Liver (tissue), 9 donors: ENCODE data around the gene CSNK1D. TPM values are rescaled to one million over a fixed set of nuclear protein-coding genes. Genes with fewer than 3 reads are reported as not detected.

ENCODE experiments used
- DNase-seq: peaks from one replicate; pipeline ENCODE4 v3.0.0-alpha.2; 2017; ENCODE audit warnings: low spot score
- H3K27ac ChIP-seq, 2 donors: one replicate each; pipeline ENCODE4 v1.7.0; 2013; ENCODE audit warnings: inconsistent platforms in 2 of 2, low read length in 2 of 2, control low read depth in 1 of 2, low read depth in 1 of 2, mild to moderate bottlenecking in 1 of 2
- H3K27me3 ChIP-seq, 4 donors: one replicate each; pipeline versions ENCODE4 v1.6.1 to v1.7.0; 2013; ENCODE audit warnings: low read length in 3 of 4, inconsistent platforms in 1 of 4, mild to moderate bottlenecking in 1 of 4, moderate library complexity in 1 of 4; ENCODE audit not compliant: control insufficient read depth in 4 of 4, insufficient read depth in 4 of 4
- H3K36me3 ChIP-seq, 4 donors: one replicate each; pipeline versions ENCODE4 v1.6.1 to v1.7.0; 2013; ENCODE audit warnings: low read length in 3 of 4, mild to moderate bottlenecking in 3 of 4, low read depth in 1 of 4, moderate library complexity in 1 of 4; ENCODE audit not compliant: control insufficient read depth in 4 of 4, insufficient read depth in 3 of 4
- H3K4me1 ChIP-seq, 4 donors: one replicate each; pipeline versions ENCODE4 v1.6.1 to v1.7.0; 2013; ENCODE audit warnings: low read length in 3 of 4, mild to moderate bottlenecking in 3 of 4, moderate library complexity in 1 of 4; ENCODE audit not compliant: control insufficient read depth in 4 of 4, insufficient read depth in 4 of 4
- H3K4me3 ChIP-seq, 3 donors: one replicate each; pipeline versions ENCODE4 v1.6.1 to v1.7.0; 2013; ENCODE audit warnings: low read length in 3 of 3, control low read depth in 1 of 3, low read depth in 1 of 3, mild to moderate bottlenecking in 1 of 3
- H3K9ac ChIP-seq, 2 donors: one replicate each; pipeline ENCODE4 v1.7.0; 2013; ENCODE audit warnings: low read length in 2 of 2, mild to moderate bottlenecking in 2 of 2, moderate library complexity in 2 of 2, control low read depth in 1 of 2, low read depth in 1 of 2
- H3K9me3 ChIP-seq, 4 donors: one replicate each; pipeline versions ENCODE4 v1.6.1 to v1.7.0; 2013; ENCODE audit warnings: low read length in 3 of 4; ENCODE audit not compliant: control insufficient read depth in 4 of 4
- EGR1 ChIP-seq, 2 donors: IDR thresholded peaks; 2 replicates each; pipeline ENCODE4 v1.6.1; 2016 to 2018; ENCODE audit warnings: antibody characterized with exemption in 2 of 2, low read depth in 2 of 2
- FOXA1 ChIP-seq: IDR thresholded peaks from 2 replicates; pipeline ENCODE4 v1.6.1; 2016; ENCODE audit warnings: antibody characterized with exemption
- FOXA2 ChIP-seq: IDR thresholded peaks from 2 replicates; pipeline ENCODE4 v1.6.1; 2016; ENCODE audit warnings: antibody characterized with exemption
- GABPA ChIP-seq, 2 donors: IDR thresholded peaks in 1 of 2; conservative IDR thresholded peaks in 1 of 2; 2 replicates each; pipeline ENCODE4 v1.6.1; 2016; ENCODE audit warnings: antibody characterized with exemption in 2 of 2, mild to moderate bottlenecking in 1 of 2, moderate library complexity in 1 of 2
- HNF4A ChIP-seq, 2 donors: conservative IDR thresholded peaks; 2 replicates each; pipeline ENCODE4 v1.6.1; 2016; ENCODE audit warnings: antibody characterized with exemption in 2 of 2, mild to moderate bottlenecking in 2 of 2
- HNF4G ChIP-seq: IDR thresholded peaks from 2 replicates; pipeline ENCODE4 v1.6.1; 2016; ENCODE audit warnings: antibody characterized with exemption
- JUND ChIP-seq, 2 donors: IDR thresholded peaks; 2 replicates each; pipeline ENCODE4 v1.6.1; 2016; ENCODE audit warnings: antibody characterized with exemption in 2 of 2
- NR2F2 ChIP-seq: IDR thresholded peaks from 2 replicates; pipeline ENCODE4 v1.6.1; 2016; ENCODE audit warnings: antibody characterized with exemption
- RAD21 ChIP-seq, 2 donors: IDR thresholded peaks; 2 replicates each; pipeline ENCODE4 v1.6.1; 2016; ENCODE audit warnings: antibody characterized with exemption in 2 of 2, mild to moderate bottlenecking in 2 of 2
- RXRA ChIP-seq, 2 donors: IDR thresholded peaks; 2 replicates each; pipeline ENCODE4 v1.6.1; 2017 to 2018; ENCODE audit warnings: antibody characterized with exemption in 2 of 2, mild to moderate bottlenecking in 1 of 2
- SP1 ChIP-seq: IDR thresholded peaks from 2 replicates; pipeline ENCODE4 v1.6.1; 2018; ENCODE audit warnings: antibody characterized with exemption, mild to moderate bottlenecking
- YY1 ChIP-seq: IDR thresholded peaks from 2 replicates; pipeline ENCODE4 v1.6.1; 2016; ENCODE audit warnings: antibody characterized with exemption, mild to moderate bottlenecking
- WGBS: extraction: QIAGEN DNeasy Blood & Tissue Kit; methylation state at CpG from one replicate; pipeline ENCODE4 v1.1.7; 2013; 5-methylcytosine and 5-hydroxymethylcytosine counted together
- polyA plus RNA-seq, 2 donors: library from polyadenylated mRNA; stranded (reverse) in 1 of 2; unstranded in 1 of 2; fragments of 200-250 nt in 1 of 2; fragments of >200 nt in 1 of 2; fragmentation: Nextera tagmentation in 1 of 2; extraction: Ambion mirVana in 1 of 2; gene quantifications; one replicate each; pipeline versions ENCODE4 v1.2.1 to v1.2.3, GENCODE V29; 2013 to 2015
- total RNA-seq, 2 donors: library from RNA; depleted of rRNA; stranded (reverse); fragments of >200 nt; gene quantifications; one replicate each; pipeline ENCODE4 v1.2.3, GENCODE V29; 2014
- TF ChIP-seq, protein P1 (sequence below): fragments of 150-350 bp; IDR thresholded peaks from 2 replicates; pipeline ENCODE4 v1.5.1; 2017; ENCODE audit warnings: improper control_type of control experiment, low read depth, low read length; ENCODE audit not compliant: missing input control
- TF ChIP-seq, protein P2 (sequence below): IDR thresholded peaks from 2 replicates; pipeline ENCODE4 v1.6.1; 2016; ENCODE audit warnings: antibody characterized with exemption
- TF ChIP-seq, protein P3 (sequence below): IDR thresholded peaks from 2 replicates; pipeline ENCODE4 v1.6.1; 2016; ENCODE audit warnings: antibody characterized with exemption, mild to moderate bottlenecking
- TF ChIP-seq, protein P4 (sequence below): IDR thresholded peaks from 2 replicates; pipeline ENCODE4 v1.6.1; 2016; ENCODE audit warnings: antibody characterized with exemption
- TF ChIP-seq, protein P5 (sequence below): IDR thresholded peaks from 2 replicates; pipeline ENCODE4 v1.6.1; 2016; ENCODE audit warnings: antibody characterized with exemption
- donor health status: healthy.
- donor health status: healthy.
- donor health status: healthy.
- donor health status: healthy.
- donor health status: healthy.

The CSNK1D gene
- total and polyA plus RNA-seq, 4 donors, result 22.0 to 49.0 (median 34.2) TPM

DNA sequence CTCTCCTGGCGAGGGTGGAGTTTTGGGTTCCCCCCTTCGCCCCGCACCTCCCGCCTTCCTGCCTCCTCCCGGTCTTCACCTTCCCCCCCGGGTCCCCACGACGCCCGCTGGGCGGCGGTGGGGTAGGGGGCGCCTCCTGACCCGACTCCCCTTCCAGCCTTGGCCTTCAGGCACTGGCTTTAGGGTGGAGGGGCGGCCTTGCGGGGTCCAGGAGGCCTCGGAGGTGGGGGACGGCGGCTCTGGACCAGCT lies 42.3 kb downstream of the CSNK1D start:
- Histone ChIP-seq H3K36me3 (no peaks in the 10 kb centered on the region), H3K27ac (peak overlapping the region; percentile 72 to 78), H3K9me3 (no peaks in the 10 kb centered on the region), H3K27me3 (no peaks in the 10 kb centered on the region), H3K4me3 (peak overlapping the region in 1 of 3 donors; percentile 57), H3K9ac (peak overlapping the region in 1 of 2 donors; percentile 21), H3K4me1 (peaks cover 8 to 33% (median 16%) of the 10 kb centered on the region in 4 donors)
- no peak for DNase-seq
- 3% methylated on average over 18 of the region's 18 CpGs for WGBS
- TF ChIP-seq JUND (IDR thresholded peaks at IDR 0.05), result no peak
- TF ChIP-seq RAD21 (IDR thresholded peaks at IDR 0.05), result no peak
- no peak for TF ChIP-seq HNF4A (conservative IDR thresholded peaks at IDR 0.05)

DNA sequence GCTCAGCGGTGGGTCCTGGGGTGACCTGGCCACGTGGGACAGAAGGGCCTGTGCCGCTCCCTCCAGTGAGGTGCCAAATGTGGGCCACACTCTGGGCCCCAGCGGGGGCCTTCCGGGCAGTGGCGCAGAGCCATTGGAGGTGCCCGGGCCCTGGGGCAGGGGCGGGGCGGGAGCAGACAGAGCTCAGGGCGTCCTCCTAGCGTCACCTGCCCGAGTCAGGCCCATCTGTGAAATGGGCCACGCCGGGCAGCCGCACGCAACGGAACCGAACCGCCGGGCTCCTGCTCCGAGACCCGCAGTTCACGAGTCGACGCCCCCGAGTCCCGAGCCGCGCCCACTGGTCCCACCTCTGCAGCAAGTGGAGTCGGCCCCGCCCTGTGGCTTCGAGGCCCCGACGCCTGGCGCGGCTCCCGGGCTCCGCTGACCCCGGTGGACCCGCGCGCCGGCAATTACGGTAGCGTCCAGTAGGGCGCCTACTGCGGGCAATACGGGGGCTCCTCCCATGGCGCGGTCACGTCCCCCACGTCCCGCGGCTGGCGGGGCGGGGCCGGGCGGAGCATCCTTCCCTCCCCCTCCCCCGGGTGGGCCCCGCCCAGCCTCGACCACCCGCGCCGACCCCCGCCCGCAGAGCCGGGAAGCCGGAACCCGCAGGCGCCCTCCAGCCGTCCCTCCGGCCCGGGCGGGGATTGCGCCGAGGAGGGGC lies 42.7 kb downstream of the CSNK1D start:
- no peaks in the 10 kb centered on the region for H3K36me3 ChIP-seq
- H3K9me3 ChIP-seq, result no peaks in the 10 kb centered on the region
- no peaks in the 10 kb centered on the region for H3K27me3 ChIP-seq
- peak; percentile 77 for DNase-seq
- TF ChIP-seq FOXA1 (no peak), NR2F2 (no peak), HNF4G (peak; percentile 9), RAD21 (IDR thresholded peaks at IDR 0.05) (peak in 1 of 2 donors; percentile 45), HNF4A (conservative IDR thresholded peaks at IDR 0.05) (peak; percentile 43 to 55), SP1 (peak; percentile 16), FOXA2 (no peak)
- TF ChIP-seq, protein P1, sequence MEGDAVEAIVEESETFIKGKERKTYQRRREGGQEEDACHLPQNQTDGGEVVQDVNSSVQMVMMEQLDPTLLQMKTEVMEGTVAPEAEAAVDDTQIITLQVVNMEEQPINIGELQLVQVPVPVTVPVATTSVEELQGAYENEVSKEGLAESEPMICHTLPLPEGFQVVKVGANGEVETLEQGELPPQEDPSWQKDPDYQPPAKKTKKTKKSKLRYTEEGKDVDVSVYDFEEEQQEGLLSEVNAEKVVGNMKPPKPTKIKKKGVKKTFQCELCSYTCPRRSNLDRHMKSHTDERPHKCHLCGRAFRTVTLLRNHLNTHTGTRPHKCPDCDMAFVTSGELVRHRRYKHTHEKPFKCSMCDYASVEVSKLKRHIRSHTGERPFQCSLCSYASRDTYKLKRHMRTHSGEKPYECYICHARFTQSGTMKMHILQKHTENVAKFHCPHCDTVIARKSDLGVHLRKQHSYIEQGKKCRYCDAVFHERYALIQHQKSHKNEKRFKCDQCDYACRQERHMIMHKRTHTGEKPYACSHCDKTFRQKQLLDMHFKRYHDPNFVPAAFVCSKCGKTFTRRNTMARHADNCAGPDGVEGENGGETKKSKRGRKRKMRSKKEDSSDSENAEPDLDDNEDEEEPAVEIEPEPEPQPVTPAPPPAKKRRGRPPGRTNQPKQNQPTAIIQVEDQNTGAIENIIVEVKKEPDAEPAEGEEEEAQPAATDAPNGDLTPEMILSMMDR, result peak; percentile 62
- TF ChIP-seq, protein P2, sequence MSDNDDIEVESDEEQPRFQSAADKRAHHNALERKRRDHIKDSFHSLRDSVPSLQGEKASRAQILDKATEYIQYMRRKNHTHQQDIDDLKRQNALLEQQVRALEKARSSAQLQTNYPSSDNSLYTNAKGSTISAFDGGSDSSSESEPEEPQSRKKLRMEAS, result no peak
- peak overlapping the region in 1 of 3 donors; percentile 57 for H3K4me3 ChIP-seq
- peak overlapping the region in 1 of 2 donors; percentile 59 for H3K9ac ChIP-seq
- WGBS, result 12% methylated on average over 76 of the region's 76 CpGs
- peak overlapping the region; percentile 72 to 78 for H3K27ac ChIP-seq
- peaks cover 3 to 28% (median 12%) of the 10 kb centered on the region in 4 donors for H3K4me1 ChIP-seq

DNA sequence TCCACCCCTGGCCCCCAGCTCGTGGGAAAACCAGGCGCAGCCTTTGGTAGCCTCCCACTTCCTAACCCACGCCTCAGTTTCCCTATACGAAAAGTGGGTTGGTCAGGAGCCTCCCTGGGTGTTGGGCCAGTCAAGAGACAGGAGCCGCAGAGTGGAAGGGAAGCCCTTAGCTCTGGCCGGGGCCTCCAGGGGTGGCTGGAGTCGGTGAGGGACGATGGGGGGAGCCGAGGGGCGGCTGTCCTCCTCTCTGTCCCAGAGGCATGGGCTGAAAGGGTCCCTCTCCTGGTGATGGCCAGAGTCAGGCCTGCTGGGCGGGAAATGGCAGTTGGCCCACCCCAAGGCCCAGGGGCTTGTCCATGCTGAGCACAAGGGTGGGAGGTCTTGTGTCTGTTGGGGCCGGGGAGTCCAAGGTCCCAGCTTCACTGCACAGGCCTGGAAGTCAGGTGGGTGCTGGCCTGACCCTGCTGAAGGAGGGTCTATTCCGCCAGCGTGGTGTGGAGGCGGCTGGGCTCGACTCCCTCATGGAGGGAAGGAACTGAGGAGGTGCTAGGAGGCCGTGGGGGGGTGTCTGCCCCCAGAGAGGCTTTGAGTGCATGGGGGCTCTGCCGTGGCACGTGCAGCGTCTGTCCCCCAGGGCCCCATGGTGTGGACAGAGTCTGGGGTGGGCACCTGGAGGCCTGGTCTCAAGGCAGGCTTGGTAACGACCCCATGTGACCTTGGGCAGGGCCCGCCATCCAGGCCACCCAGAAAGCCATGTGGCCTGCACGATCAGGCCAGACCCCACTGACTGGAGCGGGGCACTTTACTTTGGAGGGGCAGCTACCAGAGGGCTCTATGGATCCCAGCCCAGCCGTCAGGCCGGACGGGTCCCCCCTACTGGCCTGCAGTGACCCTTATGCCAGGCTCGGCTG lies 43.5 kb downstream of the CSNK1D start:
- 69% methylated on average over 28 of the region's 28 CpGs for WGBS
- H3K36me3 ChIP-seq, result no peaks in the 10 kb centered on the region
- TF ChIP-seq EGR1 (IDR thresholded peaks at IDR 0.05; ENCODE audit: low read depth in 2 of 2) (no peak), HNF4A (conservative IDR thresholded peaks at IDR 0.05) (no peak), RXRA (IDR thresholded peaks at IDR 0.05) (no peak), GABPA (IDR thresholded peaks at IDR 0.05 in 1 of 2, conservative IDR thresholded peaks at IDR 0.05 in 1 of 2) (no peak), FOXA2 (no peak), RAD21 (IDR thresholded peaks at IDR 0.05) (no peak), HNF4G (no peak), SP1 (no peak), YY1 (no peak), JUND (IDR thresholded peaks at IDR 0.05) (no peak)
- TF ChIP-seq, protein P3, sequence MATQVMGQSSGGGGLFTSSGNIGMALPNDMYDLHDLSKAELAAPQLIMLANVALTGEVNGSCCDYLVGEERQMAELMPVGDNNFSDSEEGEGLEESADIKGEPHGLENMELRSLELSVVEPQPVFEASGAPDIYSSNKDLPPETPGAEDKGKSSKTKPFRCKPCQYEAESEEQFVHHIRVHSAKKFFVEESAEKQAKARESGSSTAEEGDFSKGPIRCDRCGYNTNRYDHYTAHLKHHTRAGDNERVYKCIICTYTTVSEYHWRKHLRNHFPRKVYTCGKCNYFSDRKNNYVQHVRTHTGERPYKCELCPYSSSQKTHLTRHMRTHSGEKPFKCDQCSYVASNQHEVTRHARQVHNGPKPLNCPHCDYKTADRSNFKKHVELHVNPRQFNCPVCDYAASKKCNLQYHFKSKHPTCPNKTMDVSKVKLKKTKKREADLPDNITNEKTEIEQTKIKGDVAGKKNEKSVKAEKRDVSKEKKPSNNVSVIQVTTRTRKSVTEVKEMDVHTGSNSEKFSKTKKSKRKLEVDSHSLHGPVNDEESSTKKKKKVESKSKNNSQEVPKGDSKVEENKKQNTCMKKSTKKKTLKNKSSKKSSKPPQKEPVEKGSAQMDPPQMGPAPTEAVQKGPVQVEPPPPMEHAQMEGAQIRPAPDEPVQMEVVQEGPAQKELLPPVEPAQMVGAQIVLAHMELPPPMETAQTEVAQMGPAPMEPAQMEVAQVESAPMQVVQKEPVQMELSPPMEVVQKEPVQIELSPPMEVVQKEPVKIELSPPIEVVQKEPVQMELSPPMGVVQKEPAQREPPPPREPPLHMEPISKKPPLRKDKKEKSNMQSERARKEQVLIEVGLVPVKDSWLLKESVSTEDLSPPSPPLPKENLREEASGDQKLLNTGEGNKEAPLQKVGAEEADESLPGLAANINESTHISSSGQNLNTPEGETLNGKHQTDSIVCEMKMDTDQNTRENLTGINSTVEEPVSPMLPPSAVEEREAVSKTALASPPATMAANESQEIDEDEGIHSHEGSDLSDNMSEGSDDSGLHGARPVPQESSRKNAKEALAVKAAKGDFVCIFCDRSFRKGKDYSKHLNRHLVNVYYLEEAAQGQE, result no peak
- TF ChIP-seq, protein P4, sequence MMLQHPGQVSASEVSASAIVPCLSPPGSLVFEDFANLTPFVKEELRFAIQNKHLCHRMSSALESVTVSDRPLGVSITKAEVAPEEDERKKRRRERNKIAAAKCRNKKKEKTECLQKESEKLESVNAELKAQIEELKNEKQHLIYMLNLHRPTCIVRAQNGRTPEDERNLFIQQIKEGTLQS, result no peak
- TF ChIP-seq, protein P2, result no peak
- TF ChIP-seq, protein P5, sequence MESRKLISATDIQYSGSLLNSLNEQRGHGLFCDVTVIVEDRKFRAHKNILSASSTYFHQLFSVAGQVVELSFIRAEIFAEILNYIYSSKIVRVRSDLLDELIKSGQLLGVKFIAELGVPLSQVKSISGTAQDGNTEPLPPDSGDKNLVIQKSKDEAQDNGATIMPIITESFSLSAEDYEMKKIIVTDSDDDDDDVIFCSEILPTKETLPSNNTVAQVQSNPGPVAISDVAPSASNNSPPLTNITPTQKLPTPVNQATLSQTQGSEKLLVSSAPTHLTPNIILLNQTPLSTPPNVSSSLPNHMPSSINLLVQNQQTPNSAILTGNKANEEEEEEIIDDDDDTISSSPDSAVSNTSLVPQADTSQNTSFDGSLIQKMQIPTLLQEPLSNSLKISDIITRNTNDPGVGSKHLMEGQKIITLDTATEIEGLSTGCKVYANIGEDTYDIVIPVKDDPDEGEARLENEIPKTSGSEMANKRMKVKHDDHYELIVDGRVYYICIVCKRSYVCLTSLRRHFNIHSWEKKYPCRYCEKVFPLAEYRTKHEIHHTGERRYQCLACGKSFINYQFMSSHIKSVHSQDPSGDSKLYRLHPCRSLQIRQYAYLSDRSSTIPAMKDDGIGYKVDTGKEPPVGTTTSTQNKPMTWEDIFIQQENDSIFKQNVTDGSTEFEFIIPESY, result no peak

More for the DNA sequence above, 43.5 kb downstream of the CSNK1D start:
- no peaks in the 10 kb centered on the region for H3K9me3 ChIP-seq
- peak overlapping the region in 1 of 3 donors; percentile 57 for H3K4me3 ChIP-seq
- H3K27me3 ChIP-seq, result no peaks in the 10 kb centered on the region
- DNase-seq, result no peak
- peak overlapping the region; percentile 66 to 72 for H3K27ac ChIP-seq
- H3K9ac ChIP-seq, result peak overlapping the region in 1 of 2 donors; percentile 59
- peaks cover 3 to 24% (median 12%) of the 10 kb centered on the region in 4 donors for H3K4me1 ChIP-seq
